WTC11 (cell line): ENCODE measurements around the gene ZSCAN32. TPM values are rescaled to one million over a fixed set of nuclear protein-coding genes. Genes with fewer than 3 reads are reported as not detected.

Experiments used
- ATAC-seq: fragments of 200-7000 bp; cut with Tn5 transposase; 2 replicates; pipeline ENCODE4 v1.10.0; 2021; ENCODE audit warnings: mild to moderate bottlenecking, moderate library complexity
- CTCF ChIA-PET: fragments of 300-600 bp; sonication (Branson Sonifier 250); formaldehyde crosslinking; loops from one replicate; lab custom pipeline; 2021; ENCODE audit warnings: antibody characterized with exemption; lab: Charles Lee
- POLR2A ChIA-PET: fragments of 350-600 bp; sonication (Branson Sonifier 250); formaldehyde crosslinking; loops from one replicate; lab custom pipeline; 2021; ENCODE audit warnings: antibody characterized with exemption; lab: Charles Lee
- DNase-seq: peaks from one replicate; pipeline ENCODE4 v3.0.0; 2021; ENCODE audit warnings: low spot score
- H3K27ac Mint-ChIP-seq: 2 replicates; pipeline ENCODE4 v1.8.0; 2021; ENCODE audit warnings: mixed read lengths
- H3K27me3 Mint-ChIP-seq: 2 replicates; pipeline ENCODE4 v1.8.0; 2021; ENCODE audit warnings: low read depth, mild to moderate bottlenecking, moderate library complexity, mixed read lengths
- H3K36me3 Mint-ChIP-seq: 2 replicates; pipeline ENCODE4 v1.8.0; 2021; ENCODE audit warnings: mixed read lengths
- H3K4me1 Mint-ChIP-seq: 2 replicates; pipeline ENCODE4 v1.8.0; 2022; ENCODE audit warnings: mixed read lengths
- H3K4me3 Mint-ChIP-seq: 2 replicates; pipeline ENCODE4 v1.8.0; 2021; ENCODE audit warnings: mild to moderate bottlenecking, moderate library complexity, mixed read lengths
- H3K9me3 Mint-ChIP-seq: 2 replicates; pipeline ENCODE4 v1.8.0; 2021; ENCODE audit warnings: mixed read lengths
- ARID4B ChIP-seq: sonication (generic); formaldehyde crosslinking; IDR thresholded peaks from 2 replicates; pipeline ENCODE4 v1.8.0; 2023; ENCODE audit warnings: missing genetic modification reagents, mild to moderate bottlenecking, borderline replicate concordance
- IRF2 ChIP-seq: sonication (generic); formaldehyde crosslinking; IDR thresholded peaks from 2 replicates; pipeline ENCODE4 v1.8.0; 2022; ENCODE audit warnings: low read depth, missing genetic modification reagents, borderline replicate concordance
- MAX ChIP-seq: sonication (generic); formaldehyde crosslinking; IDR thresholded peaks from 2 replicates; pipeline ENCODE4 v1.8.0; 2022; ENCODE audit warnings: mild to moderate bottlenecking, missing genetic modification reagents
- NFYB ChIP-seq: sonication (generic); formaldehyde crosslinking; conservative IDR thresholded peaks from 2 replicates; pipeline ENCODE4 v1.8.0; 2022; ENCODE audit warnings: low read depth, missing genetic modification reagents
- PRRX2 ChIP-seq: fragments of 250-450 bp; sonication (Bioruptor Pico); IDR thresholded peaks from 2 replicates; pipeline ENCODE4 v1.8.0; 2021; ENCODE audit warnings: mild to moderate bottlenecking
- STAT6 ChIP-seq: sonication (generic); formaldehyde crosslinking; conservative IDR thresholded peaks from 2 replicates; pipeline ENCODE4 v1.8.1; 2023; ENCODE audit warnings: mild to moderate bottlenecking, low read depth, missing genetic modification reagents, moderate library complexity
- TP53 ChIP-seq: sonication (generic); formaldehyde crosslinking; IDR thresholded peaks from 2 replicates; pipeline ENCODE4 v1.8.1; 2023; ENCODE audit warnings: mild to moderate bottlenecking, missing genetic modification reagents
- ZNF138 ChIP-seq: sonication (generic); formaldehyde crosslinking; conservative IDR thresholded peaks from 2 replicates; pipeline ENCODE4 v1.8.1; 2022; ENCODE audit warnings: mild to moderate bottlenecking, moderate library complexity, missing genetic modification reagents
- ZSCAN18 ChIP-seq: fragments of 250-450 bp; sonication (Bioruptor Pico); IDR thresholded peaks from 2 replicates; pipeline ENCODE4 v2.1.2; 2022; ENCODE audit warnings: mild to moderate bottlenecking, moderate library complexity
- total RNA-seq: library from RNA; stranded (reverse); gene quantifications from 3 replicates; pipeline ENCODE4 v1.2.3, GENCODE V29; 2021

ZSCAN32 gene
- total RNA-seq, 1 experiment from 2014 or later: 16.7 TPM

GRCh38 chr16:3444032-3444388 is 43.2 kb upstream of the ZSCAN32 start:
- Mint-ChIP-seq H3K27me3 (no peaks in the 10 kb centered on the region; the same call in 1 of the 2 replicates), H3K9me3 (peaks cover 20% of the 10 kb centered on the region), H3K4me1 (0 out of 2 replicates have a peak, but pooled peaks cover 6% of the 10 kb centered on the region)
- TF ChIP-seq IRF2 (CRISPR knock-in tag): no peak
- no peak for TF ChIP-seq TP53 (CRISPR knock-in tag)
- no peak for TF ChIP-seq ZNF138 (CRISPR knock-in tag)
- TF ChIP-seq PRRX2 (CRISPR knock-in tag): no peak
- no peak for TF ChIP-seq ZSCAN18 (CRISPR knock-in tag)
- TF ChIP-seq, all 79 proteins: peak for 0
- ChIA-PET POLR2A (interaction anchor here (1.1 to 1.6 kb wide), 3 partner anchors 15 to 109 kb away, joined by 3 to 10 read pairs (median 4); partner anchors contain the start of genes ZNF174 and ZSCAN32), CTCF (interaction anchor here (1.0 to 1.8 kb wide), 6 partner anchors 11 to 292 kb away, joined by 3 to 13 read pairs (median 4); partner anchors contain the start of genes ZNF174 and ZSCAN32)
- Mint-ChIP-seq H3K36me3 (peaks cover 33% of the 10 kb centered on the region), H3K4me3 (peak overlapping the region; percentile 97), H3K27ac (peak overlapping the region; percentile 89)
- DNase-seq (no peak), ATAC-seq (peak; percentile 77)

- ChIA-PET POLR2A (interaction anchor here (0.7 to 1.6 kb wide), 5 partner anchors 14 to 438 kb away, joined by 3 to 10 read pairs (median 4); partner anchors contain the start of genes ZNF174 and ZSCAN32), CTCF (interaction anchor here (0.8 to 1.8 kb wide), 8 partner anchors 12 to 291 kb away, joined by 3 to 13 read pairs (median 4); partner anchors contain the start of genes CLUAP1, ZNF174 and ZSCAN32)
- peak within 1 kb of the TSS; percentile 89 for H3K27ac Mint-ChIP-seq
These were observed 42.6 kb upstream of the ZSCAN32 start, which contains the start of the genes NAA60 and ZNF597 for GRCh38 chr16:3443108-3444031. Gene NAA60 (plus strand): TSS chr16:3443680. CDS start chr16:3476228, 32,548 bp downstream. Gene ZNF597 (minus strand): TSS chr16:3443504. CDS start chr16:3443153, 351 bp downstream.

More at GRCh38 chr16:3443108-3444031, 42.6 kb upstream of the ZSCAN32 start, which contains the start of the genes NAA60 and ZNF597:
- Mint-ChIP-seq H3K36me3 (peaks cover 31% of the 10 kb centered on the region), H3K4me3 (peak within 1 kb of the TSS; percentile 97), H3K4me1 (0 out of 2 replicates have a peak, but pooled peaks cover 6% of the 10 kb centered on the region), H3K9me3 (peaks cover 20% of the 10 kb centered on the region), H3K27me3 (no peaks in the 10 kb centered on the region; the same call in 1 of the 2 replicates)
- TF ChIP-seq MAX (CRISPR knock-in tag) (0 out of 2 replicates have a peak, but pooled peaks have one; percentile 50), NFYB (CRISPR knock-in tag) (peak; percentile 52), STAT6 (CRISPR knock-in tag) (no peak), ARID4B (CRISPR knock-in tag) (peak; percentile 18; the same call in 1 of the 2 replicates)
- ATAC-seq: peak; percentile 95
- peak; percentile 76 for DNase-seq
